Measurements from ENCODE around the gene HBA2.
"Not testable (repeated sequence)": the region's sequence is repeated elsewhere in the genome, so short reads cannot be mapped to it uniquely, and the experiment has no call there.

The HBA2 gene

DNA sequence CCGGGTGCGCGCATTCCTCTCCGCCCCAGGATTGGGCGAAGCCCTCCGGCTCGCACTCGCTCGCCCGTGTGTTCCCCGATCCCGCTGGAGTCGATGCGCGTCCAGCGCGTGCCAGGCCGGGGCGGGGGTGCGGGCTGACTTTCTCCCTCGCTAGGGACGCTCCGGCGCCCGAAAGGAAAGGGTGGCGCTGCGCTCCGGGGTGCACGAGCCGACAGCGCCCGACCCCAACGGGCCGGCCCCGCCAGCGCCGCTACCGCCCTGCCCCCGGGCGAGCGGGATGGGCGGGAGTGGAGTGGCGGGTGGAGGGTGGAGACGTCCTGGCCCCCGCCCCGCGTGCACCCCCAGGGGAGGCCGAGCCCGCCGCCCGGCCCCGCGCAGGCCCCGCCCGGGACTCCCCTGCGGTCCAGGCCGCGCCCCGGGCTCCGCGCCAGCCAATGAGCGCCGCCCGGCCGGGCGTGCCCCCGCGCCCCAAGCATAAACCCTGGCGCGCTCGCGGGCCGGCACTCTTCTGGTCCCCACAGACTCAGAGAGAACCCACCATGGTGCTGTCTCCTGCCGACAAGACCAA is at the start of gene HBA2:
HBA2 (plus strand) TSS at position 503 of the 568 bp plus-strand sequence; CDS start at position 540, 37 bp downstream.
- not testable (repeated sequence) for DNase-seq (ENCODE audit: low read depth)

DNA sequence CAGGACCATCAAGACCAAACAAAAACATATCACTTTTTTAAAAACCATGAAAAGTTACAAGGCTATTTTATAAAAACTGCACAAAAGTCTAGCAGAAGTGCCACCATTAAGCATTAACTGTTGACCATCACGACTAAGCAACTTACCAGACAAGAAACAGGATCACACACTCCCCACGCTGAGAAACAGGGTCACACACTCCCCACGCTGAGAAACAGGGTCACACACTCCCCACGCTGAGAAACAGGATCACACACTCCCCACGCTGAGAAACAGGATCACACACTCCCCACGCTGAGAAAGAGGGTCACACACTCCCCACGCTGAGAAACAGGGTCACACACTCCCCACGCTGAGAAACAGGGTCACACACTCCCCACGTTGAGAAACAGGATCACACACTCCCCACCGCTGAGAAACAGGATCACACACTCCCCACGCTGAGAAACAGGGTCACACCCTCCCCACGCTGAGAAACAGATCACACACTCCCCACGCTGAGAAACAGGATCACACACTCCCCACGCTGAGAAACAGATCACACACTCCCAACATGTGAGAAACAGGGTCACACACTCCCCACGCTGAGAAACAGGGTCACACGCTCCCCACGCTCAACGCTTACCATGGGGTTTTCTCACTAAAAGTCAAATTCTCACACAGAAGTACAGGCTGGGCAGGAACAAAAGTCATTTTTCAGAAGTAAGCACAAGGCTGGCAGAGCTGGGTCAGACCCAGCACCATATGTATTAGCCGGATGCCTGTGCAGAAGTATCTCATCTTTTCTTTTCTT is 48.9 kb upstream of the HBA2 start:
- DNase-seq (ENCODE audit: low read depth): not testable (repeated sequence)

- DNase-seq (ENCODE audit: low read depth): no peak
Observed at GRCh38 chr16:125011-125410, 47.7 kb upstream of the HBA2 start.

GRCh38 chr16:129075-129474 is 43.6 kb upstream of the HBA2 start:
- DNase-seq (ENCODE audit: low read depth): no peak

DNA sequence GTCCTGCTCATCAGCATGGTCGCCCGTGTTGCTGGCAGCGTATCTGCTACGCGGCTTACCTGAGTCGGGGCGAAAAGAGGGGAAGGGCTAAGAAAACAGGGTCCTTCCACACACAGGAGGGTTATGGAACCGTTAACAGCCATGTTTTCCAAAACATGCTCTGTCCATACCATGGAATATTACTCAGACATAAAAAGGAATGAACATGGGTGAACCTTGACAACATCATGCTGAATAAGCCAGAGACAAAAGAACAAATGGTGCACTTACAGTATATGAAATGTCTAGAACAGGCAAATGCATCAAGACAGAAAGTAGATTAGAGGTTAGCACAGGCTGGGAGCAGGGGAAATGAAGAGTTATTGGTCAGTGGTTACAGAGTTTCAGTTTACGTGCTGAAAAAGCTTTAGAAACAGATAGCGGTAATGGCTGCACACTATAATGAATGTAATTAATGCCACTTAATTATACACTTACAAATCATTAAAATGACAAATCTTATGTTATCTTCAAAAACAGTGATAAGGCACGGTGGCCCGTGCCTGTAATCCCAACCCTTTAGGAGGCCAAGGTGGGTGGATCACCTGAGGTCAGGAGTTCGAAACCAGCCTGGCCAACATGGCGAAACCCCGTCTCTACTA is 42.0 kb upstream of the HBA2 start:
- no peak for DNase-seq (ENCODE audit: low read depth)

DNA sequence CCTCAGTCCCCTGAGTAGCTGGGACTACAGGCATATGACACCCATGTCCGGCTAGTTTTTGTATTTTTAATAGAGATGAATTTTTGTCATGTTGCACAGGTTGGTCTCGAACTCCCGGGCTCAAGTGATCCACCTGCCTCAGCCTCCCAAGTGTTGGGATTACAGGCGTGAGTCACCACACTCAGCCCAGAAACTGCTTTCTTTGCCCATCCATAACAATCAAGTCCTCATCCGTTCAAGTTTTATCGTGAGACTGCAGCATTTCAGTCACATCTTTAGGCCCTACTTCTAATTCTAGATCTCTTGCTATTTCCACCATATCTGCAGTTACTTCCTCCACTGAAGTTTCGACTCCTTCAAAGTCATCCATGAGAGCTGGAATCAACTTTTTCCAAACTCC is 40.6 kb upstream of the HBA2 start:
- no peak for DNase-seq (ENCODE audit: low read depth)

- DNase-seq (ENCODE audit: low read depth): no peak
Observed at GRCh38 chr16:133716-134115, 39.0 kb upstream of the HBA2 start.

- no peak for DNase-seq (ENCODE audit: low read depth)
Observed at GRCh38 chr16:138049-138417, 34.6 kb upstream of the HBA2 start.

GRCh38 chr16:140175-140857 is 32.4 kb upstream of the HBA2 start:
- DNase-seq (ENCODE audit: low read depth): no peak

DNA sequence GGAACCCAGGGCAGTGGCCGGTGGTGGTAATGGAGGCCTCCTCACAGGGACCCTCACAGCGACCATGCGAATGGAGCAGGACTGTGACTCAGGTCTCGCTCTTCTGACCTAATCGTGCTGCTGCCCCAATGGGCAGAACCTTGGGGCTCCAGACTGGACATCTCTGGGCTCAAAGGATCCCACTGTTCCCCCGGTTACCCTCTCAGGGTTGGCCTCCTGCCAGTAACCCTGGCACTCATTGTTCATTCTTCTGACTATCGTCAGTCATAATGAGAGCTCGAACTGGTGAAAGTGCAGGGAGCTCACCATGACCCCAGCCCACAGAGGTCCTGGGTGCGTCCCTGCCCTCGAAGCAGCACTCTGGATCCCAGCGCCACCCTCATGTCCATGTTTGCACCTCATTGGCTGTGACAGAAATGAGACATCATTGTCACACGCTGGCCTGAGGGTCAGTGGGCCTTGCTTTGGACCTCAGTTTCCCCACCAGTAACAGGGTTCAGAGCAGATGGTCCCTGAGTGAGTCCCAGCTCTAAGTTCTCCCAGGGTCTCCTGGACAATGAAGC is 30.2 kb upstream of the HBA2 start:
- DNase-seq (ENCODE audit: low read depth): no peak

- DNase-seq (ENCODE audit: low read depth): no peak
Observed at GRCh38 chr16:143047-143446, 29.6 kb upstream of the HBA2 start.

DNA sequence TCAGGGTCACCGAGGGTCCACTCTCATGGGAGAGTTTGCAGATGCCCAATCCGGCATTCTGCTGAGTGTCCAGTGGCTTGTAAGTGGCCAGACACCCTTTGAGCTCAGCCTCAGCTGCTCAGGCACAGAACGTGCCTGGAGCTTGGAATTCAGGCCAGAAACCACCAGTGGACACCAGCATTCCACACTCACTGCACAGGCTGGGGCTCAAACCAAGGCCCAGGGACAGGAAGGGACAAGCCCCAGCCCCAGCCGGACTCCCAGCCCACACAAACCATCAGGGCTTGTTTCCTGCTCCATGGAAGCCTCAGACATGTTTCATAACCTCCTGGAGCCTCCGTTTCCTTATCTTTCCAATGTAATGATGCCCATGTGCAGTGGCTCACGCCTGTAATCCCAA is 29.2 kb upstream of the HBA2 start:
- DNase-seq (ENCODE audit: low read depth): no peak

DNA sequence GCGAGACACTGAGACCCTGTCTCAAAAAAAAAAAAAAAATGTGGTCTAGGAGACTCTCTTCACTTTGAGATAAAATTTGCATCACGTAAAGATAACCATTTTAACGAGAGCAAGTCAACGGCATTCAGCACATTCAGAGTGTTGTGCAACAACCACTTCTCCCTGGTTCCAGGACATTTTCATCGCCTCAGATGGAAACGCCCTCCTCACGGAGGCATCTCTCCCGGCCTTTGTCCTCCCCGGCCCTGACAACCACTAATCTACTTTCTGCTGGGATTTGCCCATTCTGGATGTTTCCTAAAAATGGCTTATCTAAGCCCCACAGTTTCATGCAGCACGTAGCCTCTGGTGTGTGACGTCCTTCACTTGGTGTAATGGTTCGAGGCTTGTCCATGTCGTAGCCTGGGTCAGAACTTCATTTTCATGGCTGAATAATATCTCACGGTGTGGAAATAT is 27.9 kb upstream of the HBA2 start:
- DNase-seq (ENCODE audit: low read depth): no peak

DNA sequence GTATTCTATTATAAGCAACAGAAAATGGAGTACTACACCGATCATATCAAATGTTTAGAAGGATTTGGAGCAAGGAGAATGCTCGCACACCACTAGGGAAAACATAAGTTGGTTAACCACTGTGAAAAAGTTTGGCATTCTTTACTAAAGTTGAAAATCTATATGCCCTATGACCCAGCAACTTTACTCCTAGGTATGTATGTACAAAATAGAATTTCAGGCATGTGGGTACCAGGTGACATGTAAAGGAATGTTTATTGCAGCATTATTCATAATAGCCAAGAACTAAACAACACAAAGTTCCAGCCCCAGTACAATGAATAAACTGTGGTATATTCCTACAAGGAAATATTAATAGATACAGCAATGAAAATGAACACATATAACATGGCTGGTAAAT is 26.0 kb upstream of the HBA2 start:
- no peak for DNase-seq (ENCODE audit: low read depth)

- no peak for DNase-seq (ENCODE audit: low read depth)
Observed at GRCh38 chr16:149024-149660, 23.5 kb upstream of the HBA2 start.

GRCh38 chr16:152141-153128 is 20.2 kb upstream of the HBA2 start, which contains the start of gene HBZ:
TSS of gene HBZ (plus strand) at chr16:152644. CDS start at chr16:152910, 266 bp downstream.
- DNase-seq (ENCODE audit: low read depth): no peak

DNA sequence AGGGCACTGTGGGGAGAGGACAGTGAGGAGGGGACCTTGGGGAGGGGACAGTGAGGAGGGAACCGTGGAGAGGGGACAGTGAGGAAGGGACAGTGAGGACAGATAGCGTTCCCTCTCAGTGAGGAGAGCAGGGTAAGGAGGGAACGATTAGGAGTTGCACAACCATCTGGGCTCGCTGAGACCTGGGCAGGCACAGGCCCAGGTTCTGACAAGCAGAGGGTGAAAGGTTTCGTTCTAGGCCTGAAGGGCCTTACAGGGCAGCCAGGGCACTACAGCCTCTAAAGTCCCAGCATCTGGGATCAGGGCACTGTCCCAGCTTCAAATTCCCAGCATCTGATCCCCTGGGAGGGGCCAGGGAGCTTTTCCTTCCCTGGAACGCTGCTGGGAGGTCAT is 19.6 kb upstream of the HBA2 start:
- DNase-seq (ENCODE audit: low read depth): not testable (repeated sequence)

GRCh38 chr16:153550-154216 is 19.0 kb upstream of the HBA2 start:
- DNase-seq (ENCODE audit: low read depth): not testable (repeated sequence)

DNA sequence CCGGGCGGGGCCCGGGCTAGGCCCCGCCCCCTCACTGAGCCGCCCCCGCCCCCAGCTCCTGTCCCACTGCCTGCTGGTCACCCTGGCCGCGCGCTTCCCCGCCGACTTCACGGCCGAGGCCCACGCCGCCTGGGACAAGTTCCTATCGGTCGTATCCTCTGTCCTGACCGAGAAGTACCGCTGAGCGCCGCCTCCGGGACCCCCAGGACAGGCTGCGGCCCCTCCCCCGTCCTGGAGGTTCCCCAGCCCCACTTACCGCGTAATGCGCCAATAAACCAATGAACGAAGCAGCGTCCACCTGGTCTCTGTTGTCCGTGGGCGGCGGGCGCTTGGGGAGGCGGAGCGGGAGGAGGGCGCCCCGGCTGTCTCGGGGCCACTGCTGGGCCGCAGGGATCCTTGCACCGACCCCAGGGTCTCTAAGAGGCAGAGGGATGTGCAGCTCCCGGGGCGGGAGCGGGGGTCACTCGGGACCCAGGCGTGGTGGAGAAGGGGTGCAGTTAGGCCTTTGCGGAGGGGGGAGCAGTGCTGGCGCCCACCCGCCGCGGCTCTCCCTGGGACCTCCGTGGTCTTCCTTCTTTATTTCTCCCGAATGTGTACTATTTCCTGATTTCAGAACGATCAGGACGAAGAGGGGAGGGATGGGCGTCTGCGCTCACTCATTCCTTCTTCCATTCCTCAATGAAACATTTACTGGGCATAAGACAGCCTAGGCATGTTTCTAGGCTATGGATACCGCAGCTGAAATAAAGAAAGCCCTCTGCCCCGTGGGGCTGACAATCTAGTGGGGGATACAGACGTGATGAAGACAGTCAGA is 18.3 kb upstream of the HBA2 start:
- DNase-seq (ENCODE audit: low read depth): no peak
